Keratinocyte (primary cell): ENCODE data around the gene DAB1.

Source experiments
- EZH2 ChIP-seq: IDR thresholded peaks from one replicate; pipeline ENCODE4 v1.6.1; 2012; ENCODE audit warnings: inconsistent platforms, mild to moderate bottlenecking, low read length, moderate library complexity
- TF ChIP-seq, protein P1 (sequence below), 3 experiments: IDR thresholded peaks in 1 of 3; conservative IDR thresholded peaks in 1 of 3; optimal IDR thresholded peaks in 1 of 3; 2 replicates in 2 of 3; 3 replicates in 1 of 3; pipeline versions ENCODE3 to v1.5.1; 2011; ENCODE audit warnings: low read length in 3 of 3, mild to moderate bottlenecking in 3 of 3, moderate library complexity in 2 of 3, control low read depth in 1 of 3, inconsistent platforms in 1 of 3; ENCODE audit not compliant: insufficient read depth in 2 of 3; ENCODE audit errors: extremely low read depth in 1 of 3

DNA sequence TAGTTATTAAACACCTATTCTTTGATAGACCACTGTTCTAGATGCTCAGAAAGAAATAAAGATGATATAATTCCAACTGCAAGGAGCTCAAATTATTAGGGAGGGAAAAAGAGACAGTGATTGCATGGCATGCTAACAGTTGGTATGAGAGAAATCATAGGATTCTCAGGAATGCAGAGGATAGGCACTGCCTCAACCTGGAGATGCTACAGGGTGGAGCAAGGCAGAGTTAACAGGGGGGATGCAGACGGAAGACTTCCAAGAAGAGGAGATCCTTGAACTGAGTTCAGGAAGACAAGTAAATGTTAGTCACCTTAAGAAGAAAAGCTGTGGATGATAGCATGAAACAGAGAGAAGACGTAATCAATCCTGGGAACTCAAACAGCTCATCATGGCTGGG is 123.7 kb downstream of the DAB1 start:
- TF ChIP-seq, protein P1, sequence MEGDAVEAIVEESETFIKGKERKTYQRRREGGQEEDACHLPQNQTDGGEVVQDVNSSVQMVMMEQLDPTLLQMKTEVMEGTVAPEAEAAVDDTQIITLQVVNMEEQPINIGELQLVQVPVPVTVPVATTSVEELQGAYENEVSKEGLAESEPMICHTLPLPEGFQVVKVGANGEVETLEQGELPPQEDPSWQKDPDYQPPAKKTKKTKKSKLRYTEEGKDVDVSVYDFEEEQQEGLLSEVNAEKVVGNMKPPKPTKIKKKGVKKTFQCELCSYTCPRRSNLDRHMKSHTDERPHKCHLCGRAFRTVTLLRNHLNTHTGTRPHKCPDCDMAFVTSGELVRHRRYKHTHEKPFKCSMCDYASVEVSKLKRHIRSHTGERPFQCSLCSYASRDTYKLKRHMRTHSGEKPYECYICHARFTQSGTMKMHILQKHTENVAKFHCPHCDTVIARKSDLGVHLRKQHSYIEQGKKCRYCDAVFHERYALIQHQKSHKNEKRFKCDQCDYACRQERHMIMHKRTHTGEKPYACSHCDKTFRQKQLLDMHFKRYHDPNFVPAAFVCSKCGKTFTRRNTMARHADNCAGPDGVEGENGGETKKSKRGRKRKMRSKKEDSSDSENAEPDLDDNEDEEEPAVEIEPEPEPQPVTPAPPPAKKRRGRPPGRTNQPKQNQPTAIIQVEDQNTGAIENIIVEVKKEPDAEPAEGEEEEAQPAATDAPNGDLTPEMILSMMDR (optimal IDR thresholded peaks at IDR 0.05 in 1 of 3, IDR thresholded peaks at IDR 0.05 in 1 of 3, conservative IDR thresholded peaks at IDR 0.05 in 1 of 3; ENCODE audit: extremely low read depth in 1 of 3, insufficient read depth in 2 of 3, low read length in 3 of 3), result no peak
- no peak for TF ChIP-seq EZH2
